AG09309 (cell line): ENCODE results near the gene BRIP1.

Experiments
- DNase-seq: peaks from one replicate; pipeline ENCODE4 v3.0.0-alpha.2; 2010; ENCODE audit warnings: low read depth
- H3K4me3 ChIP-seq: 2 replicates; pipeline ENCODE4 v1.5.1; 2011; ENCODE audit warnings: mild to moderate bottlenecking, low read depth, low read length, moderate library complexity; ENCODE audit not compliant: control insufficient read depth
- CTCF ChIP-seq: IDR thresholded peaks from 2 replicates; pipeline ENCODE4 v1.5.1; 2011; ENCODE audit warnings: mild to moderate bottlenecking, low read depth, low read length, inconsistent platforms; ENCODE audit not compliant: insufficient read depth, control insufficient read depth; ENCODE audit errors: missing control alignments

The BRIP1 gene

GRCh38 chr17:61695779-61696337 lies 167.5 kb downstream of the BRIP1 start:
- DNase-seq: no peak
- no peak overlapping the region for H3K4me3 ChIP-seq
- no peak for TF ChIP-seq CTCF

- no peak for DNase-seq
- TF ChIP-seq CTCF: no peak
- no peak overlapping the region for H3K4me3 ChIP-seq
Measured at GRCh38 chr17:61694095-61694494, 169.2 kb downstream of the BRIP1 start.

- H3K4me3 ChIP-seq: no peak overlapping the region
- DNase-seq: no peak
- TF ChIP-seq CTCF: no peak
Measured at GRCh38 chr17:61689610-61690180, 173.6 kb downstream of the BRIP1 start.

GRCh38 chr17:61687769-61688168 lies 175.6 kb downstream of the BRIP1 start:
- no peak overlapping the region for H3K4me3 ChIP-seq
- no peak for TF ChIP-seq CTCF
- no peak for DNase-seq

GRCh38 chr17:61686113-61686512 lies 177.2 kb downstream of the BRIP1 start:
- TF ChIP-seq CTCF: no peak
- no peak for DNase-seq
- H3K4me3 ChIP-seq: no peak overlapping the region

GRCh38 chr17:61684818-61685217 lies 178.5 kb downstream of the BRIP1 start:
- no peak overlapping the region for H3K4me3 ChIP-seq
- DNase-seq: no peak
- TF ChIP-seq CTCF: no peak
